ENCODE results near the gene DTNB.

Gene DTNB

GRCh38 chr2:25587361-25587760 lies 86.0 kb downstream of the DTNB start:
- TF ChIP-seq FOXP2 (optimal IDR thresholded peaks at IDR 0.05; ENCODE audit: borderline replicate concordance, extremely low read depth, extremely low read length, insufficient read depth), result no peak
- no peak for TF ChIP-seq REST (IDR thresholded peaks at IDR 0.05; ENCODE audit: insufficient read depth in 1 of 2, low read depth in 2 of 2, low read length in 2 of 2)
- no peak for TF ChIP-seq TAF1 (IDR thresholded peaks at IDR 0.05; ENCODE audit: borderline replicate concordance, insufficient read depth, low read length)
- no peak for TF ChIP-seq POLR2AphosphoS5 (IDR thresholded peaks at IDR 0.05; ENCODE audit: low read depth, low read length)
- TF ChIP-seq SIN3A (IDR thresholded peaks at IDR 0.05; ENCODE audit: borderline replicate concordance, insufficient read depth, low read length), result no peak

GRCh38 chr2:25586726-25587144 lies 86.6 kb downstream of the DTNB start:
- TF ChIP-seq POLR2AphosphoS5 (IDR thresholded peaks at IDR 0.05; ENCODE audit: low read depth, low read length), result no peak
- no peak for TF ChIP-seq REST (IDR thresholded peaks at IDR 0.05; ENCODE audit: insufficient read depth in 1 of 2, low read depth in 2 of 2, low read length in 2 of 2)
- no peak for TF ChIP-seq SIN3A (IDR thresholded peaks at IDR 0.05; ENCODE audit: borderline replicate concordance, insufficient read depth, low read length)
- no peak for TF ChIP-seq TAF1 (IDR thresholded peaks at IDR 0.05; ENCODE audit: borderline replicate concordance, insufficient read depth, low read length)
- no peak for TF ChIP-seq FOXP2 (optimal IDR thresholded peaks at IDR 0.05; ENCODE audit: borderline replicate concordance, extremely low read depth, extremely low read length, insufficient read depth)

DNA sequence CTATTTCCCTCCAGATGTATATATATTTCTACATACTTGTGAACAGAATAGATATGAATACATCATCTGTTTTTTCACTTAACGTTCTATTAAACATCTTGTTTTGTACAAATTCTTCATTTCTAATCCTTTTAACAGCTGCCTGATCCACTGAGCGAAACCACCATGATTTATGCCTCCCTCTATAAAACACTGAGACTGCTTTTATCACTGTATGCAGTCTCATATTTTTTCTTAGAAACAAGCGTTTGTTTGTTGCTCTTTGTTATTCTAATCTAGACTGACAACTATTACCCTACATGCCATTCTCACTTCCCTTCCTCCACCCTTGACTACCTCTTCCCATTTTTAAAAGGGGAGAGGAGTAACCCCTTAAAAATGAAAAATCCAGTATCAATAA lies 88.2 kb downstream of the DTNB start:
- TF ChIP-seq POLR2AphosphoS5 (IDR thresholded peaks at IDR 0.05; ENCODE audit: low read depth, low read length) (no peak), SIN3A (IDR thresholded peaks at IDR 0.05; ENCODE audit: borderline replicate concordance, insufficient read depth, low read length) (no peak), FOXP2 (optimal IDR thresholded peaks at IDR 0.05; ENCODE audit: borderline replicate concordance, extremely low read depth, extremely low read length, insufficient read depth) (no peak), TAF1 (IDR thresholded peaks at IDR 0.05; ENCODE audit: borderline replicate concordance, insufficient read depth, low read length) (no peak), REST (IDR thresholded peaks at IDR 0.05; ENCODE audit: insufficient read depth in 1 of 2, low read depth in 2 of 2, low read length in 2 of 2) (no peak)

DNA sequence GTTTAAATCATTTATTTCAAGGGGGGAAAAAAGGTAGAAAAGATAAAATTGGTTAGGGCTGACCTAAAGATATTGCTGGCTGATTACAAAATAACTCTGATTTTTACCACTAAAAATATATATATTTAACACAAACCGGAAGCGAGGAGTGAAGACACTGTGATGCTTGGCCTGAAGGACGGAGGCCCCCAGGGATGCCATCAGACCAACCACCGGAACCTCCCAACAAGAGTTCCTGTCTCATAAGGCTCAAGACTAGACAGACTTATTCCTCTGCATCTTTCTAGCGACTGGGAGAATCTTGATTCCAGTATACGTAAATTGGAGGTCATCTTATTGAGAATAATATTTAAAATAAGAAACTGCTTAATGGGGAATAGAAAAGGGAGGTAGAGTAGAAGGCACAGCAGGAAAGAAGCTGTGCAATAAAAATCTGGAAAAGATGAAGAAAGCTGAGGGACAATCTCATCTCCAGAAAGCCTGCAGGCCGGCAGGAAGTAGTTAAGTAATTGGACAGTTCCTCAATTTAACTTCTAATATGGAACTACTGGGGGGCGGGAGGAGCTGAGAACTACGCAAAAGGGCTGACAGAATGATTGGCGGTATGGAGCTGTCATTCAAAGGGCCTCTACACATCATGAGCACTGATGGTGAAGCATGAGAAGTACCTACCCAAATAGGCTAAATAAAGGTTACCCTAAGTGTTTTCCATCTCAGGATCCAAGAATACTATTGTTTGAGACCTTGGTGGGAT lies 91.1 kb downstream of the DTNB start:
- TF ChIP-seq REST (IDR thresholded peaks at IDR 0.05; ENCODE audit: insufficient read depth in 1 of 2, low read depth in 2 of 2, low read length in 2 of 2), result peak in 1 of 2 experiments; percentile 70; a peak in 2 of 4 replicates
- TF ChIP-seq FOXP2 (optimal IDR thresholded peaks at IDR 0.05; ENCODE audit: borderline replicate concordance, extremely low read depth, extremely low read length, insufficient read depth), result no peak
- no peak for TF ChIP-seq SIN3A (IDR thresholded peaks at IDR 0.05; ENCODE audit: borderline replicate concordance, insufficient read depth, low read length)
- TF ChIP-seq TAF1 (IDR thresholded peaks at IDR 0.05; ENCODE audit: borderline replicate concordance, insufficient read depth, low read length), result no peak

Data from PFSK-1 (cell line).